MV-4-11 (cell line): Measurements from ENCODE around the gene TNF.

Source experiments
- DNase-seq: peaks from one replicate; lab custom pipeline; 2025; lab: John Stamatoyannopoulos, UW

Gene TNF

GRCh38 chr6:31573239-31574105 lies 1.9 kb upstream of the TNF start:
- DNase-seq = no peak

- no peak for DNase-seq
Measured at GRCh38 chr6:31574106-31575061, 981 bp upstream of the TNF start.

GRCh38 chr6:31575952-31576685 lies 754 bp downstream of the TNF start:
- no peak for DNase-seq

GRCh38 chr6:31576897-31577578 lies 1.7 kb downstream of the TNF start:
- DNase-seq = no peak

- no peak for DNase-seq
Measured at GRCh38 chr6:31577579-31577966, 2.2 kb downstream of the TNF start.

GRCh38 chr6:31578184-31579118 lies 3.1 kb downstream of the TNF start:
- no peak for DNase-seq

- no peak for DNase-seq
Measured at GRCh38 chr6:31579119-31579505, 3.7 kb downstream of the TNF start.

GRCh38 chr6:31579546-31580437 lies 4.4 kb downstream of the TNF start:
- DNase-seq = no peak

- no peak for DNase-seq
Measured at GRCh38 chr6:31580438-31580740, 5.0 kb downstream of the TNF start.

GRCh38 chr6:31580807-31581433 lies 5.6 kb downstream of the TNF start:
- peak; percentile 75 for DNase-seq

GRCh38 chr6:31581434-31582229 lies 6.3 kb downstream of the TNF start:
- no peak for DNase-seq

GRCh38 chr6:31582230-31582643 lies 6.9 kb downstream of the TNF start, which contains the start of gene LTB:
Gene LTB, minus strand, starts transcription at chr6:31582424. Its CDS starts 7 bp downstream, at chr6:31582417.
- DNase-seq = no peak

GRCh38 chr6:31585491-31585890 lies 10.1 kb downstream of the TNF start:
- peak; percentile 74 for DNase-seq

GRCh38 chr6:31586008-31586407 lies 10.6 kb downstream of the TNF start, which contains the start of gene LST1:
Gene LST1, plus strand, starts transcription at chr6:31586277. Its CDS starts 1,023 bp downstream, at chr6:31587300.
- DNase-seq = peak; percentile 93

- peak; percentile 95 for DNase-seq
Measured at GRCh38 chr6:31586599-31587281, 11.4 kb downstream of the TNF start.

- DNase-seq = no peak
Measured at GRCh38 chr6:31587791-31588777, 12.7 kb downstream of the TNF start.
